NCI-H526 (cell line): ENCODE results near the gene SERPINE2.

ENCODE experiments used
- DNase-seq, 2 experiments: peaks; one replicate each; lab custom pipeline; 2025; lab: John Stamatoyannopoulos, UW

Gene SERPINE2

GRCh38 chr2:223976635-223977226 is 62.4 kb downstream of the SERPINE2 start:
- no peak for DNase-seq

- DNase-seq: no peak
Observed at GRCh38 chr2:223973606-223974005, 65.5 kb downstream of the SERPINE2 start.

- no peak for DNase-seq
Observed at GRCh38 chr2:223972656-223973102, 66.4 kb downstream of the SERPINE2 start.

DNA sequence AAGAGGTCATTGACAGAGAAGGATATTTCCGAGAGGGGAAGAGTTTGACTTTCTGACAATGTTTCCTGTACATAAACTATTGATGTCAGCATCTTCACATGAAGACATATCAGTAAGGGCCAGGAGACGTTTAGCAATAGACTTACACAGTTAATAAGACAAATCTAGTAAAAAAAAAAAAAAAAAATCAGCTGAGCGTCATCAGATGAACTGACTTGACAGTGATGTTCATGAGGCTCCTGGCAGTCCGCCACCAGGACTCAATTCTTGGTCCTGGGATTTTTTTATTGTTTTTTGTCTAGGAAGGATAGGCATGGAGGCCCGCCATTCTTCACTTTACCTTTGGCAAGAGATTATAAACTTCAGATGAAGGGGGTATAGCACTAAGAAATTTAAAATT is 67.4 kb downstream of the SERPINE2 start:
- no peak for DNase-seq

GRCh38 chr2:223970343-223971128 is 68.5 kb downstream of the SERPINE2 start:
- peak; percentile 9 to 64 for DNase-seq

- no peak for DNase-seq
Observed at GRCh38 chr2:223969856-223970255, 69.2 kb downstream of the SERPINE2 start.

GRCh38 chr2:223969315-223969714 is 69.8 kb downstream of the SERPINE2 start:
- DNase-seq: no peak

GRCh38 chr2:223967981-223968380 is 71.1 kb downstream of the SERPINE2 start:
- DNase-seq: no peak

GRCh38 chr2:223959688-223960087 is 79.4 kb downstream of the SERPINE2 start:
- DNase-seq: no peak

GRCh38 chr2:223957092-223957851 is 81.8 kb downstream of the SERPINE2 start, which contains the start of gene MRPL44:
MRPL44 (plus strand) TSS chr2:223957463; CDS start chr2:223957473, 10 bp downstream.
- DNase-seq: peak; percentile 85 to 96

- no peak for DNase-seq
Observed at GRCh38 chr2:223956300-223956699, 82.8 kb downstream of the SERPINE2 start.

- no peak for DNase-seq
Observed at GRCh38 chr2:223954401-223954800, 84.7 kb downstream of the SERPINE2 start.

- peak; percentile 85 to 87 for DNase-seq
Observed at GRCh38 chr2:223952280-223952968, 86.7 kb downstream of the SERPINE2 start.

GRCh38 chr2:223950448-223951347 is 88.4 kb downstream of the SERPINE2 start:
- DNase-seq: no peak

- no peak for DNase-seq
Observed at GRCh38 chr2:223949241-223949840, 89.7 kb downstream of the SERPINE2 start.

DNA sequence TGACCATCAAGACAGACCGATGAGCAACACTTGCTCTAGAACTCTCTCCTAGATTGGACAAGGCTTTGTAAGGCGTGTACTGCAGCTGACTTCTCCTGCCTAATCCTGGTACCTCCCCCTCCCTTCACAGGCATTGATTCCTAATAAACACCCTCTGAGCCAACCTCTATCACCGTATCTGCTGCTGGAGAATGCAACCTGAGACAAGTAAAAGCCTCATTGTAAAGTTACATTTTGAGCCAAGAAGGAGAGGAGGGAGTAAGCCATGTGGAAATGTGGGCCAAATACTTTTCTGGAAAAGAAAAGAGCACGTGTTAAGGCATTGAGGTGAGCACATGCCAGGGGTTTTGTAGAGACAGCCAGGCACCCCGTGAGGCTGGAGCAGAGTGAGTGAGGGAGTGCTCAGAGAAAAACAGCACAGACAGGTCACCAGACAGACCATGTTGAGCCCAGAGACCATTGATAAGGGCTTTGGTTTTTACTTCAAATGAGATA is 91.3 kb downstream of the SERPINE2 start:
- no peak for DNase-seq

DNA sequence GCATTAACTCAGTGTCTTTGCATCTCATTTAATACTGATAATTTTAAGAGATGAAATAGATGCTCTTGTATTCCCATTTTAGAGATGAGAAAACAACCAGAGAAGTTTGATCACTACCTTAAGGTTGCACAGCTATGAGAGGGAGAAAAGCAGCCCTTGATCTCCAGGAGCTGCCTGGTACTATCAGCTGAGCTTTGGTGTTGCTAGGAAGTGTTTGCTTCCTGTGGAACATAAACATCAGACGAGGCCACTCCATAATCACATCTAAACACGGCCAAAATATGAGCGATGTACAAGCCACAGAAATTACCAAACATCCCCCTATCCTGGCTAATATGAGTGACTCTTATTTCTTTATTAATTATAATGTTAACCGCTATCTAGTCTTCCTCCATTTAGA is 93.3 kb downstream of the SERPINE2 start:
- DNase-seq: no peak

DNA sequence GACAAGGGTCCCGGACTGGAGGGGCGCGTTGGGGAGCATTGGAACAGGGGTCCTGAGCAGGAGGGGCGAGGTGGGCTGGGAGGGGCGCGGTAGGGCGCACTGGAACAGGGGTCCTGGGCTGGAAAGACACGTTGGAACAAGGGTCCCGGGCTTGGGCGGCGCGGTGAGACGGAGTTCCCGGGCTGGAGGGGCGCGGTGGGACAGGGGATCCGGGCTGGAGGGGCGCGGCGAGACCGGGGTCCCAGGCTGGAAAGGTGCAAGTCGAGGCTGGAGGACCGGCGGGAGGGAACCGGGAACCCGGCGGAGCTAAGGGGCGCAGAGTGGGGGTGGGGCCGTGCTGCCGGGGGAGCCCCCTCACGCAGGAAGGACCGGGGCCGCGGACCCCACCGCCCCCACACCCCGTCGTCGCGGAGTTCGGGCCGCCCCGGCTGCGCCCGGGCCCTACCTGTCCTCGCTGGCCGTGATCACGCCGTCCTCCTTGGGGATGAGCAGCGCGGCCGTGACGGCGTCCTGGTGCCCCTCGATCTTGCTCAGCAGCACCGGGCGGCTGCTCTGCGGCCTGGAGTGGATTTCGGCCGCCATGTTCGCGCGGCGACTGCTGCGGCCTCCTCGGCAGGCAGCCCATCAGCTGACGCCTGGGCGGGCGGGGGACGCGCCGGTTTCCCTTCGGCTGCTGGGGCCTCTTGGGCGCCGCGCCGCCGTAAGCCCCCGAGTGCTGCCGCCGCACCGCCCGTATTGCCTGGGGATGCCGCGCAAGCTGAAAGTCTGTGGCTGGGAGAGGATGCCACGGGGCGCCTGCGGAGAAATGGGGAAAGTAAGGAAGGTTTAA is 94.2 kb downstream of the SERPINE2 start, which contains the start of gene WDFY1:
TSS of gene WDFY1 (minus strand) at position 633 of the 829 bp plus-strand sequence. CDS start at position 582, 51 bp downstream.
- peak; percentile 57 to 93 for DNase-seq

- peak in 1 of 2 experiments; percentile 54 for DNase-seq
Observed at GRCh38 chr2:223944166-223944702, 94.9 kb downstream of the SERPINE2 start.
